ENCODE results near the gene HTRA2.

DNA sequence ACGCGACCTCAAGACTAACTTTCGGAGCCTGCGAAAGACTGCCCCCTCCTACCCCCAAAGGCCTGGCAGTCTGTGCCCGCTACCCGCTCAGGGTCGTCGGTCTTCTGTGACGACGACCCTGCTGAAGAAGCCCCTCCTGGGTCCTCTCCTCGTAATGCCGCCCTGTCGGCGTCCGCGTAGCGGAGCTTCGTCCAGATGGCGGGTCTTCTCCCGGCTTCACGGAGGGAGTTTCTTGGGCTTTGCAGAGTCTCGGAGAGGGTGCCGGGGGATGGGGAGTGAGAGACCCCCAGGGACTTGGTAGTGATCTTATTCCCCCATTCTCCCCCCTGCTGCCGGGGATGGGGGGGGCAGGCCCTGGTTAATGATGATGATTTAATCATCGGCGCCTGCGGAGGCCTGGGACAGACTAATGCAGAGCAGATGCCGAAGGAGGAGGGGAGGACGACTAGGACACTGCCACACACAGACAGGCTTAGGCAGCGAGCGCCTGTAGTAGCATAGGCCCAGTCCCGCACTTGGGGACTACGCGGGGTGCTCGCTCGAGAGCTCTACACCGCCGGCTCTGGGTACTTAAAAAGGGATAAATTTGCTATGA is 21.7 kb upstream of the HTRA2 start:
- TF ChIP-seq, protein P1, sequence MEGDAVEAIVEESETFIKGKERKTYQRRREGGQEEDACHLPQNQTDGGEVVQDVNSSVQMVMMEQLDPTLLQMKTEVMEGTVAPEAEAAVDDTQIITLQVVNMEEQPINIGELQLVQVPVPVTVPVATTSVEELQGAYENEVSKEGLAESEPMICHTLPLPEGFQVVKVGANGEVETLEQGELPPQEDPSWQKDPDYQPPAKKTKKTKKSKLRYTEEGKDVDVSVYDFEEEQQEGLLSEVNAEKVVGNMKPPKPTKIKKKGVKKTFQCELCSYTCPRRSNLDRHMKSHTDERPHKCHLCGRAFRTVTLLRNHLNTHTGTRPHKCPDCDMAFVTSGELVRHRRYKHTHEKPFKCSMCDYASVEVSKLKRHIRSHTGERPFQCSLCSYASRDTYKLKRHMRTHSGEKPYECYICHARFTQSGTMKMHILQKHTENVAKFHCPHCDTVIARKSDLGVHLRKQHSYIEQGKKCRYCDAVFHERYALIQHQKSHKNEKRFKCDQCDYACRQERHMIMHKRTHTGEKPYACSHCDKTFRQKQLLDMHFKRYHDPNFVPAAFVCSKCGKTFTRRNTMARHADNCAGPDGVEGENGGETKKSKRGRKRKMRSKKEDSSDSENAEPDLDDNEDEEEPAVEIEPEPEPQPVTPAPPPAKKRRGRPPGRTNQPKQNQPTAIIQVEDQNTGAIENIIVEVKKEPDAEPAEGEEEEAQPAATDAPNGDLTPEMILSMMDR (IDR thresholded peaks at IDR 0.05): no peak
- TF ChIP-seq POLR2A (IDR thresholded peaks at IDR 0.05): no peak
